22Rv1 (cell line): Measurements from ENCODE around the gene PBX1.

ENCODE experiments used
- H3K27ac ChIP-seq: fragments of 450-650 bp; 2 replicates; pipeline ENCODE4 v1.5.1; 2017
- ZFX ChIP-seq: fragments of 450-650 bp; IDR thresholded peaks from 2 replicates; pipeline ENCODE4 v1.6.1; 2017; ENCODE audit warnings: antibody characterized with exemption, borderline replicate concordance
- TF ChIP-seq, protein P1 (sequence below): fragments of 450-650 bp; IDR thresholded peaks from 2 replicates; pipeline ENCODE4 v1.5.1; 2017; ENCODE audit warnings: mild to moderate bottlenecking

The PBX1 gene

DNA sequence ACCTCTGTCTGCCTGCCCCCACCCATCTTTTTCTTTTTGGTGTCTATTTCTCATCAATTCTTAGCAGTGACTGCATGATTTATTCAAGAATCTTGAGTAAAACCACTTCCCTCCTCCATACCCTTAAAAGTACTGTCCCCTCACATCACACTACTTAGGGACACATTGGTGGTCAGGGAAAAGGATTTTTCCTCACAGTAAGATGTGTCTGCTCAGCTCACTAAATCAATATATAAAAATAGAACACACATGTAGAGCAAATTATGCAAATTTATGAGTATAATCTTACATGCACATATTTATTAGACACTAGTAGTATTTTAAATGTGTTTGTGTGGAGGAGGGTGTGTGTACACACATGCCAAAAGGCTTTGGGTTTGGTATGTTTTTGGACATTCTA lies 202.0 kb downstream of the PBX1 start:
- no peak for TF ChIP-seq ZFX
- TF ChIP-seq, protein P1, sequence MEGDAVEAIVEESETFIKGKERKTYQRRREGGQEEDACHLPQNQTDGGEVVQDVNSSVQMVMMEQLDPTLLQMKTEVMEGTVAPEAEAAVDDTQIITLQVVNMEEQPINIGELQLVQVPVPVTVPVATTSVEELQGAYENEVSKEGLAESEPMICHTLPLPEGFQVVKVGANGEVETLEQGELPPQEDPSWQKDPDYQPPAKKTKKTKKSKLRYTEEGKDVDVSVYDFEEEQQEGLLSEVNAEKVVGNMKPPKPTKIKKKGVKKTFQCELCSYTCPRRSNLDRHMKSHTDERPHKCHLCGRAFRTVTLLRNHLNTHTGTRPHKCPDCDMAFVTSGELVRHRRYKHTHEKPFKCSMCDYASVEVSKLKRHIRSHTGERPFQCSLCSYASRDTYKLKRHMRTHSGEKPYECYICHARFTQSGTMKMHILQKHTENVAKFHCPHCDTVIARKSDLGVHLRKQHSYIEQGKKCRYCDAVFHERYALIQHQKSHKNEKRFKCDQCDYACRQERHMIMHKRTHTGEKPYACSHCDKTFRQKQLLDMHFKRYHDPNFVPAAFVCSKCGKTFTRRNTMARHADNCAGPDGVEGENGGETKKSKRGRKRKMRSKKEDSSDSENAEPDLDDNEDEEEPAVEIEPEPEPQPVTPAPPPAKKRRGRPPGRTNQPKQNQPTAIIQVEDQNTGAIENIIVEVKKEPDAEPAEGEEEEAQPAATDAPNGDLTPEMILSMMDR: no peak
- H3K27ac ChIP-seq: no peak overlapping the region

DNA sequence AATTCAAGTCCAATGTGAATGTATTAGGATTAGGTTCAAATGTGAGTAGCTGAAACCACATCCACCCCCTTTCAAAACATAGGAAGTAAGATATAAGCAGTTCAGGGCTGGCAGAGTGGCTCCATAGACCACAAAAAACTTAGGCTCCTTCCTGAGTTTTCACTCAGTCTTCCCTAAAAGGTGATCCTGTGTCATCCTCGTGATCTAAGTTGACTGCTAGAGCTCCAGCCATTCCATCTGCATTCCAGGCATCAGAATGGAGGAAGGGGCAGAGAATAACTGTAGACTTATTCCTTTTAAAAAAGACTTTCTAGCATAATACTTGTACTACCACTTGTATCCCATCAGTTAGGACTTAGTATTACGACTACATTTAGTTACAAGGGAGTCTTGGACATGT lies 204.1 kb downstream of the PBX1 start:
- TF ChIP-seq, protein P1: no peak
- TF ChIP-seq ZFX: no peak
- H3K27ac ChIP-seq: no peak overlapping the region

DNA sequence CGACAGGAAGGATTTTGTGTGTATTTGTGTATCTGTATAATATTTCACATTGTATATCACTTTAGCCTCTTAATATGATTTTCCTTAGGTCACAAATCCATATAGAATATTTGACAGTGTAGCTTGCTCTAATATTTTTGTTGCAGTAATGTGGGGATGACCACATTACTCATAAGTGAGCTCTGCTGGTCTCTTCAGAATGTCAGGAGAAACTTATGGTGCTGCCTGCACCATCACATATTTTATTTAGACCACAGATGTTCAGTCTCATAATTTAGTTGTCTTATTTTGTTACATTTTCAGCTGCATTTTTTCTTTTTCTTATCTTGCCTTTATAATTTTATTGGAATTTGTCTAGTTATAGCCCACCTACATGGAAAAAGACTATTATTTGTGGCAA lies 205.3 kb downstream of the PBX1 start:
- TF ChIP-seq, protein P1: no peak
- TF ChIP-seq ZFX: no peak

DNA sequence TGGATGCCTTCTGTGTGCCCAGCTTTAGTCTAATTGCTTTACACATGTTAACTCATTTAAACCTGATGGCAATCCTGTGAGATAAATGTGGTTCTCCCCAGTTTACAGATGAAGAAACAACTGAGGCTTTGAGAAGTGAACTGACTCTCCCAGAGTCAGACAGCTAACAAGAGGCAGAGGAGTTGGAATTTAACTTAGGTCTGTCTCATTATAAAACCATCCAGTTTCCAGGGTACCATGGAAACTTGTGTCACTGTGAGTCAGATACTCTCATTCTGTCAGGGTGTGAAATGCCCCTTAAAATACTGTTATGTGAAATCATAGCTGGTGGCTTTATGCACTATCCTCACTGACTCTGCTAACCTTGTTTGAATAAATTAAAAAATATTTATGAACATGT lies 206.6 kb downstream of the PBX1 start:
- no peak overlapping the region for H3K27ac ChIP-seq

More for the DNA sequence above, 205.3 kb downstream of the PBX1 start:
- no peak overlapping the region for H3K27ac ChIP-seq

DNA sequence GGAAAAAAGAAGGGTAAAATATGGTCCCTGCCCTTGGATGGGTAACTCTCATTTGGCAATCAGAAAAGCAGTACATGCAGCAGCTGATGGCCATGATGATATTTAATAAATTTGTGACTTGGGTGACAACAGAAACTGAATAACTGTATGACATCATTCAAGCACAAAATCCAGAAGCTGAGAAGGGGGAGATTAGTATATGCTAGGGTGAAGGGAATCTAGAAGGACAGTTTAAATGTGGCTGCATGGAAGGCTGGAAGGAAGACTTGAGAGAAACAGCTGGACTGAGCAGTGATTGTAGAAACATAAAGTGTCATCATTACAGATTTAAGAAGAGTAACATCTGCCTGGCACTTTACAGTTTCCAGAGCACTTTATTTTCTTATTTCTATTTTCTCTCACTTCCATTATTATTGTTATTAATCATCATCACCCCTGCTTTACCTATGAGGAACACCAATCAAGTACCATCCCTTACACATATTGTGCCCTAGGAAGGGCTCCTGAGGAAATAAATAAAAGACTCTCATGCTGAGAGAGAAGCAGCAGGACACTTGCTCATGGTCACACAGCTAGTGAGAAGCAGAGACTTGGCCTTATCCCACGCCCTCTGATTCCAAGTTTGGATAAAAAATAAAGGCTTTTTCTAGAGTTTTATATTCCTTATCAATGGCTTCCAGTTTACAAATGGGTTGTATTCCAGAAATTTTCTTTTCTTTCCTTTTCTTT lies 207.2 kb downstream of the PBX1 start:
- no peak overlapping the region for H3K27ac ChIP-seq
- TF ChIP-seq, protein P1: no peak
- no peak for TF ChIP-seq ZFX

More for the DNA sequence above, 206.6 kb downstream of the PBX1 start:
- no peak for TF ChIP-seq ZFX
- TF ChIP-seq, protein P1: no peak

DNA sequence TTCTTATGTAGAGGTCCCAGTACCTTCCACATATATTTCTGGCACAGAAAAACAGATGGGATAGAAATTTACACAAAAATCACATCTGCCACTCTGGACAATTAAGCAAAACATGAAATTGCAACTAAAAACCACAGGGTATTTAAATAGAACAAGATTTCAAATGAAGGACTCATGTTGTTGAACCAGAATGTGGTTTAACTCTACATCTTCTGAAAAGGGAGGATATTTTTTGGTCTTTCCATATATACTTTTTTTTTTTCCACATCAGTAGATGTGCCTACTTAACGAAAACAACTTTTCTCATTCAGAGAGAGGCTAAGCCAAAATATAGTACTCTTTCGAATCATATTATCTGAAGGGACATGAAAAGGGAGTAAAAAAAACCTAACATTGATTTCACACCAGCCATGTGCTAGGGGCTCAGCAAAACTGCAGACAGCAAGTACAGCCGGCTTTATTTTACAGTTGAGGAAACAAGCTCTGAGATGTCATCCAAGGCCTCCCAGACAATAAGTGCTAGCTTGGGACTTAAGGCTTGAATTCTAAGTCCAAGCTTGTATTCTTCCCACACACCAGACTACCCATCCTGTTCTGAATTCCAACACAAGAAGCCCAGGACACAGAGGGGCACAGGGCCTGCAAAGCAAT lies 208.9 kb downstream of the PBX1 start:
- TF ChIP-seq ZFX: no peak
- TF ChIP-seq, protein P1: no peak
- H3K27ac ChIP-seq: no peak overlapping the region

DNA sequence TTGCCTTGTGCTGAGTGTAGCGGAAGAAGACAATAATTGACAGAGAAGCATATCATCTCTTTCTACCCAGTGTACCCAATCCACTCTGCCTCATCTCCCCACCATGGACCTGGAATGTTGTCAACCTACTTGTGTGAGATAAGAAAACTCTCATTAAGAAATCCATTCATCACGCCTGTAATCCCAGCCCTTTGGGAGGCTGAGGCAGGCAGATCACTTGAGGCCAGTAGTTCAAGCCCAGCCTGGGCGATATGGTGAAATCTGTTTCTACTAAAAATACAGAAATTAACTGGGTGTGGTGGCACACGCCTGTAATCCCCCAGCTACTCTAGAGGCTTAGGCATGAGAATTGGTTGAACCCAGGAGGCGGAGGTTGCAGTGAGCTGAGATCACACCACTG lies 209.6 kb downstream of the PBX1 start:
- TF ChIP-seq, protein P1: no peak
- TF ChIP-seq ZFX: no peak
- H3K27ac ChIP-seq: no peak overlapping the region
